Glomerular visceral epithelial cell (primary cell): ENCODE results near the gene PALM.
A peak's percentile ranks its signal among the peaks of the same experiment; 100 is the strongest.
"Not testable (repeated sequence)": the region's sequence is repeated elsewhere in the genome, so short reads cannot be mapped to it uniquely, and the experiment has no call there.

Source experiments
- DNase-seq: peaks from one replicate; pipeline ENCODE4 v3.0.0-alpha.2; 2016; ENCODE audit errors: extremely low spot score

Gene PALM

DNA sequence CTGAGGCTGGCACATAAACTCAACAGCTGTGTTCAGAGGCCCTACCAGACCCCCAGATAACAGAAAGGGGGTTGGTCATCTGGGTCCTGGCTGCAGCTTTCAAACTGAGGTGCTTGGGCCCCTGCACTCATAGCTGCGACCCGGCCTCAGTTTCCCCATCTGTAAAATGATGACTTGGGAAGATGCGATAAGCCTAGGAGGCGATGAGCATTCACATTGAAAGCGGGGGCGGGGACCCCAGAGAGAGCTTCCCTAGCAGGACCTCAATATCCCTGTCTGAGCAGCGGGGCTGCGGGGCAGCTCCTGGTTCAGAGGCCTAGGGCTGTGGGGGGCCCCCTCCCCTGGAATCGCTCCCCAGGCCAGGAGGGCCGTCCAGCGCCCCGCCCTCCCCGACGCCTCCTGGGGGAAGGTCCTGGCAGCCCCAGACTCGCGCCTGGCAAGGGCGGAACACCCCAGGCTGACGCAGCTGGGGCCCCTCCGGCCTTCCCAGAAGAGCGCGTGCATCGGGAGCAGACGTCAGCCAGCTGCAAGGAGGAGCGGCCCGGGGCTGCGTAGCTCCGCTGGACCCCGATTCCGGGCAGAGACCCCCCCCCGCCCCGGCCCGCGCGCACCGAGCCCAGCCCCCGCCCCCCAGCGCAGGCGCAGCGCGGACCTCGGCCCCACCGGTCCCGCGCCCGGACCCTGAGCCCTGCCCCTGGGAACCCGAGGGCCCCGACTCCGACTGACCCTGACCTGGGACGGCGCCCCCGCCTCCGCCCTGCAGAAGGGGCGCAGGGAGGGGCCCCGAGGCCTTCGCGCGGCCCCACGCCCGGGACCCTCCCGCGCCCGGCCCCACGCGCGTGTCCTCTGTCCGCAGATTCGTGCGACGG, 29.1 kb upstream of the PALM start:
- DNase-seq: peak; percentile 70

- DNase-seq: peak; percentile 100
These were observed 28.3 kb upstream of the PALM start for GRCh38 chr19:680287-681028.

GRCh38 chr19:681029-682019, 27.4 kb upstream of the PALM start:
- DNase-seq: no peak

DNA sequence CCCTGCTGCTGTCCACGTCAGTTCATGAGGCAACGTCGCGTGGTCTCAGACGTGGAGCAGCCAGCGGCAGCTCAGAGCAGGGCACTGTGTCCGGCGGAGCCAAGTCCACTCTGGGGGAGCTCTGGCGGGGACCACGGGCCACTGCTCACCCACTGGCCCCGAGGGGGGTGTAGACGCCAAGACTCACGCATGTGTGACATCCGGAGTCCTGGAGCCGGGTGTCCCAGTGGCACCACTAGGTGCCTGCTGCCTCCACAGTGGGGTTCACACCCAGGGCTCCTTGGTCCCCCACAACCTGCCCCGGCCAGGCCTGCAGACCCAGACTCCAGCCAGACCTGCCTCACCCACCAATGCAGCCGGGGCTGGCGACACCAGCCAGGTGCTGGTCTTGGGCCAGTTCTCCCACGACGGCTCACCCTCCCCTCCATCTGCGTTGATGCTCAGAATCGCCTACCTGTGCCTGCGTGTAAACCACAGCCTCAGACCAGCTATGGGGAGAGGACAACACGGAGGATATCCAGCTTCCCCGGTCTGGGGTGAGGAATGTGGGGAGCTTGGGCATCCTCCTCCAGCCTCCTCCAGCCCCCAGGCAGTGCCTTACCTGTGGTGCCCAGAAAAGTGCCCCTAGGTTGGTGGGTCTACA, 25.9 kb upstream of the PALM start:
- DNase-seq: no peak

DNA sequence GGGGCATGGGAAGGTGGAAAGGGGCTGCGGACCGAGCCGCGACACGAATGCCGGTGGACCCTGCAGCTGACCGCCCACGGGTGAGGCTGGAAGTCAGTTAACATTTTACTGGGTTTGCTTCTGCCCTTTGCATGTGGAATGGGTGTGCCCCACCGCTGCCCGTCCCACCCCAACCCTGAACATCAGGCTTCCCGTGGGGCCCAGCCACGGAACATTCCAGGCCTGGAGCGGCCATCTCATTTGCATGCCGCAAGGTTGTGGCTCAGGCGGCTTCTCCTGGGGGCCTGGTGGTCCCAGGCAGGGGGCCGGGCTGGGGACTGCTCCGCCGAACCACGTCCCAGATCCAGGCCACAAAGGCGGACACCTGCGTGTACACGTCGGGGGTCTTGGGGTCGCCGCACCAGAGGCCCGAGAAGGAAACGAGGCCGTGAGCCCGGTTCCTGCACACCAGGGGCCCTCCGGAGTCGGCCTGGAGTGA, 23.2 kb upstream of the PALM start:
- DNase-seq: no peak

- DNase-seq: no peak
These were observed 22.0 kb upstream of the PALM start for GRCh38 chr19:686589-687297.

GRCh38 chr19:687569-688166, 21.1 kb upstream of the PALM start:
- no peak for DNase-seq

GRCh38 chr19:688214-688613, 20.5 kb upstream of the PALM start:
- DNase-seq: no peak

- DNase-seq: no peak
These were observed 19.7 kb upstream of the PALM start for GRCh38 chr19:688992-689391.

- no peak for DNase-seq
These were observed 18.5 kb upstream of the PALM start for GRCh38 chr19:690203-690602.

GRCh38 chr19:694481-695351, 14.0 kb upstream of the PALM start:
- DNase-seq: no peak

DNA sequence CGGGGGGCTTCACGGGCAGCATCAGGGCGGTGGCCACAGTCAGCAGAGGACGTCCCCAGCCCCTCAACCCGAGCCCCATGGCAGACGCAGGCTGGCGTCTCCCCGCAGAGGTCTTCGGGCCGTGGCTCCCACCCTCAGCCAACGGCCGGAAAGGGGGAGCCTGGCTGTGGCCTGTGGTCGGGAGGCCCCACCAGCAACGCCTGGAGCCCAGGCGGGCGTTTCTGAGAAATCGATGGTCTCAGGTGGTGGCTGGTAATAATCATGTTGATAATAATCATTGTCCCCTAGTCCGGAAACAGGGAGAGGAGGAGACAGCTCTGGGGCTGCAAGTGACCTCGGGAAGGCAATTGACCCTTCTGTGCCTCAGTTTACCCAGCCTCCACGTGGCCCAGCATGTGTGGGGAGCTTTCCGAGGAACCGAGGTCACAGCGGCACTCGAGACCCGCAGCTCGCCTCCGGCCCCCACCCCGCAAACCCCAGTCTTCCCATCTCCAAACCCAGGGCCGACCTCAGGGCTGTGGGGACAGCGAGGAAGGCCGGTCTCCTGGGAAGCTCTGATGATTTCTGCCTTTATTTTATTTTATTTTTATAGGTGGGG, 13.3 kb upstream of the PALM start, which contains the start of gene PRSS57:
TSS of gene PRSS57 (minus strand) at position 101 of the 598 bp plus-strand sequence. CDS start at position 79, 22 bp downstream.
- DNase-seq: no peak

DNA sequence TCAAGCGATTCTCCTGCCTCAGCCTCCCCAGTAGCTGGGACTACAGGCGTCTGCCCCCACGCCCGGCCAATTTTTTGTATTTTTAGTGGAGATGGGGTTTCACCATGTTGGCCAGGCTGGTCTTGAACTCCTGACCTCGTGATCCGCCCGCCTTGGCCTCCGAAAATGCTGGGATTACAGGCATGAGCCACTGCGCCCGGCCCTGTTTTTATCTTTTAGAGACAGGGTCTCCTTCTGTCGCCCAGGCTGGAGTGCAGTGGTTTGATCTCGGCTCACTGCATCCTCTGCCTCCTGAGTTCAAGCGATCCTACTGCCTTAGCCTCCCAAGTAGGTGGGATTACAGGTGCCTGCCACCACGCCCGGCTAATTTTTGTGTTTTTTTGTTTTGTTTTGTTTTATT, 10.2 kb upstream of the PALM start:
- not testable (repeated sequence) for DNase-seq

DNA sequence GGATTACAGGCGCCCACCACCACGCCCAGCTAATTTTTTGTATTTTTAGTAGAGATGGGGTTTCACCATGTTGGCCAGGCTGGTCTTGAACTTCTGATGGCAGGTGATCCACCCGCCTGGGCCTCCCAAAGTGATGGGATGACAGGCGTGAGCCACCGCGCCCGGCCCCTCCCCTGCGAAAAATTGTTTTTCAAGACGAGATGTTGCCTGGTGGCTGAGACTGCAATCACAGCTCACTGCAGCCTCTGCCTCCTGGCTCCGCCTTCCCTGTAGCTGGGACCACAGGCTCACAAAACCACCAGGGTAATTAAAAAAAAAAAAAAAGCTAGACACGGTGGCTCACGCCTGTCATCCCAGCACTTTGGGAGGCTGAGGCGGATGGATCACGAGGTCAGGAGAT, 8.8 kb upstream of the PALM start:
- not testable (repeated sequence) for DNase-seq

- not testable (repeated sequence) for DNase-seq
These were observed 5.9 kb upstream of the PALM start for GRCh38 chr19:702847-703246.

- no peak for DNase-seq
These were observed 5.4 kb upstream of the PALM start for GRCh38 chr19:703329-703650.

DNA sequence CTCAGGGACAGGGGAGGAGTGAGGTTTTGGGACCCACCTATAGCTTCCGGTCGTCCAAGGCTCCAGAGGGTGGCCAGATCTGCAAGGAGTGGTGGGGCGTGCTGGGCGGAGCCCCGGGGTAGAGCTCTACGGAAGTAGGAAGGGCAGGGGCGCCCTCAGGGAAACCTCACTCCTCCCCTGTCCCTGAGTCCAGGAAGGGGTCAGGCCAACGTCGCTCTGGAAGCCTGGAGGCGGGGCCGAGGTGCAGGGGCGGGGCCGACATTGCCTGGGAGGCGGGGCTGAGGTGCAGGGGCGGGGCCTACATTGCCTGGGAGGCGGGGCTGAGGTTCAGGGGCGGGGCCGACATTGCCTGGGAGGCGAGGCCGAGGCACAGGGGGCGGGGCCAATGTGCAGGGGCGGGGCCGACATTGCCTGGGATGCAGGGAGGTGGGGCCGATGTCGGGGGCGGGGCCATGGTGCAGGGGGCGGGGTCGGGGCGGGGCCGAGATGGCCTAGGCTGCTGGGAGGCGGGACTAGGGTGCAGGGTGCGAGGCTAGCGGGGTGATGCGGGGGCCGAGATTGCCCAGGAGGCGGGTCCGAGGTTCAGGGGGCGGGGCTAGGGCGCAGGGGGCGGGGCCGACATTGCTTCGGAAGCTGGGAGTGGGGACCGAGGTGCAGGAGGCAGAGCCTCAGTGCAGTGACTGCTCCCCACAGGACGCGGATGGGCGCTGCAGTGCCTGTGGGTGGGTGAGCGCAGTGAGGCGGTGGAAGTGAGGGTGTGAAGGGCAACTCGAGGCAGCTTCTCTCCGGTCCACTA, 4.9 kb upstream of the PALM start:
- peak; percentile 56 for DNase-seq

GRCh38 chr19:704447-704741, 4.3 kb upstream of the PALM start:
- no peak for DNase-seq
